ENCODE measurements around the gene IL24.
"Not testable (repeated sequence)": the region's sequence is repeated elsewhere in the genome, so short reads cannot be mapped to it uniquely, and the experiment has no call there.

- TF ChIP-seq NR3C1, REST (IDR thresholded peaks at IDR 0.05): not testable (repeated sequence)
These were observed 26.8 kb downstream of the IL24 start for GRCh38 chr1:206923961-206924557.
